NCI-H1105 treated with DMSO at 0.1 percent for 48 hours (cell line): ENCODE measurements around the gene PLXNA2.
A peak's percentile ranks its signal among the peaks of the same experiment; 100 is the strongest.

Experiments used
- DNase-seq: peaks from one replicate; lab custom pipeline; 2025; lab: John Stamatoyannopoulos, UW

The PLXNA2 gene

GRCh38 chr1:208088319-208088718 is 155.9 kb downstream of the PLXNA2 start:
- no peak for DNase-seq

- DNase-seq, result no peak
These were observed 158.3 kb downstream of the PLXNA2 start for GRCh38 chr1:208085655-208086515.

GRCh38 chr1:208084764-208085163 is 159.4 kb downstream of the PLXNA2 start:
- DNase-seq, result no peak

- DNase-seq, result no peak
These were observed 160.0 kb downstream of the PLXNA2 start for GRCh38 chr1:208084220-208084619.

- no peak for DNase-seq
These were observed 160.5 kb downstream of the PLXNA2 start for GRCh38 chr1:208083715-208084085.

- no peak for DNase-seq
These were observed 161.0 kb downstream of the PLXNA2 start for GRCh38 chr1:208083016-208083714.

- no peak for DNase-seq
These were observed 162.2 kb downstream of the PLXNA2 start for GRCh38 chr1:208081972-208082371.

- DNase-seq, result no peak
These were observed 163.5 kb downstream of the PLXNA2 start for GRCh38 chr1:208080396-208081286.

GRCh38 chr1:208079161-208079560 is 165.0 kb downstream of the PLXNA2 start:
- DNase-seq, result no peak

- DNase-seq, result no peak
These were observed 165.4 kb downstream of the PLXNA2 start for GRCh38 chr1:208078752-208079151.

- DNase-seq, result peak; percentile 13
These were observed 166.7 kb downstream of the PLXNA2 start for GRCh38 chr1:208077232-208078075.

GRCh38 chr1:208074353-208074752 is 169.8 kb downstream of the PLXNA2 start:
- no peak for DNase-seq

GRCh38 chr1:208071435-208072031 is 172.7 kb downstream of the PLXNA2 start:
- DNase-seq, result no peak

GRCh38 chr1:208069908-208070307 is 174.3 kb downstream of the PLXNA2 start:
- DNase-seq, result no peak

- peak; percentile 70 for DNase-seq
These were observed 174.9 kb downstream of the PLXNA2 start for GRCh38 chr1:208069317-208069716.

- DNase-seq, result no peak
These were observed 175.3 kb downstream of the PLXNA2 start for GRCh38 chr1:208068908-208069307.

- DNase-seq, result no peak
These were observed 175.8 kb downstream of the PLXNA2 start for GRCh38 chr1:208068407-208068806.

GRCh38 chr1:208066583-208066982 is 177.6 kb downstream of the PLXNA2 start:
- DNase-seq, result no peak

GRCh38 chr1:208065862-208066261 is 178.3 kb downstream of the PLXNA2 start:
- DNase-seq, result no peak

- no peak for DNase-seq
These were observed 182.6 kb downstream of the PLXNA2 start for GRCh38 chr1:208061632-208062031.

- DNase-seq, result no peak
These were observed 183.1 kb downstream of the PLXNA2 start for GRCh38 chr1:208061118-208061517.
